ENCODE data around the gene LRRTM4.

DNA sequence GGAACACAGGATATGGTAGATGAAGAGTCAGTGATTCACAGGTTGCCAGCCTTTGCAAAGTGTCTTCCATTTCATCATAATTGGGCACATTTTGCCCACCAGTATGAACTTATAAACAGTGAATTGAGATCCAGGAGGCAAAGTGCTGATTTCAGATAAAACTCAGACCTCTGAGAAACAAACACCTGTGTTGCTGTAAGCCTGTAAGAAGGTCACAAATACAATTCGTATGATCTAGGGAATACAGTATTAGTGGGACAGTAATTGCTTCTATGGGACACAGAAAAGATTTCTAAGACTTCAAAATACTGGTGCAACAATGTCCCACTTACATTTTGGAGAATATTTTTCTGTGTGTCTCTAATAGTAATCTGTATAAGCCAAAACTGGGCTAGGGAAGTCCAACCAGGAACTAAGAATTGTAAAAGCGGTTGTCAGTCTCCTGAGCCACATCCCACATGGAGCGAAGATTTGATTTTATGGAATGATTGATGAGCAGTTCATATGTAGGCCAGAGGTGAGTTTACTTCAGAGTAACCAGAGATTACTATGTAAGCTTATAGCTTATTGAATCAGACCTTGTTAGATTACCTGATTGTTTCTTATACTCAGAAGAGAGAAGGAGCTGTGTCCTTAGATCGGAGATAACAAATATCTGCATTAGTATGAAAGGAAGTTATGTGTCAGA is 728.4 kb downstream of the LRRTM4 start:
- TF ChIP-seq POLR2A (IDR thresholded peaks at IDR 0.05; ENCODE audit: low read depth, low read length), result no peak
- no peak for TF ChIP-seq POLR2AphosphoS5 (IDR thresholded peaks at IDR 0.05; ENCODE audit: low read depth, low read length)
- TF ChIP-seq TAF1 (IDR thresholded peaks at IDR 0.05; ENCODE audit: low read depth, low read length), result no peak
- no peak for TF ChIP-seq POU2F2 (IDR thresholded peaks at IDR 0.05; ENCODE audit: low read depth, low read length)
- TF ChIP-seq PAX5 (IDR thresholded peaks at IDR 0.05; ENCODE audit: insufficient read depth, low read length, severe bottlenecking), result no peak

Data from GM12891 (cell line).